Iris pigment epithelial cell (primary cell): ENCODE measurements around the gene C1orf116.

Source experiments
- DNase-seq: peaks from one replicate; pipeline ENCODE4 v3.0.0-alpha.2; 2011; ENCODE audit warnings: low read depth

C1orf116 gene

GRCh38 chr1:207019661-207020060 is 12.9 kb downstream of the C1orf116 start:
- no peak for DNase-seq

GRCh38 chr1:207019161-207019560 is 13.4 kb downstream of the C1orf116 start:
- DNase-seq: no peak

- DNase-seq: no peak
These were observed 13.8 kb downstream of the C1orf116 start for GRCh38 chr1:207018707-207019106.

GRCh38 chr1:207017615-207018559 is 14.7 kb downstream of the C1orf116 start:
- DNase-seq: no peak

- DNase-seq: no peak
These were observed 16.8 kb downstream of the C1orf116 start for GRCh38 chr1:207015791-207016190.

- no peak for DNase-seq
These were observed 17.8 kb downstream of the C1orf116 start for GRCh38 chr1:207014728-207015127.

GRCh38 chr1:207013321-207014085 is 19.1 kb downstream of the C1orf116 start:
- no peak for DNase-seq

- DNase-seq: no peak
These were observed 21.8 kb downstream of the C1orf116 start for GRCh38 chr1:207010726-207011125.

GRCh38 chr1:207009945-207010344 is 22.6 kb downstream of the C1orf116 start:
- no peak for DNase-seq

- no peak for DNase-seq
These were observed 23.2 kb downstream of the C1orf116 start for GRCh38 chr1:207009182-207009850.

- peak; percentile 77 for DNase-seq
These were observed 25.1 kb downstream of the C1orf116 start for GRCh38 chr1:207007352-207008033.

- no peak for DNase-seq
These were observed 25.6 kb downstream of the C1orf116 start for GRCh38 chr1:207006914-207007313.

- DNase-seq: no peak
These were observed 26.5 kb downstream of the C1orf116 start for GRCh38 chr1:207006083-207006482.

GRCh38 chr1:207004931-207005830 is 27.4 kb downstream of the C1orf116 start:
- DNase-seq: peak; percentile 66

- no peak for DNase-seq
These were observed 29.3 kb downstream of the C1orf116 start for GRCh38 chr1:207003210-207003609.

- peak; percentile 15 for DNase-seq
These were observed 29.8 kb downstream of the C1orf116 start for GRCh38 chr1:207002724-207003146.

- no peak for DNase-seq
These were observed 30.9 kb downstream of the C1orf116 start for GRCh38 chr1:207001492-207002245.

GRCh38 chr1:207000651-207001291 is 31.8 kb downstream of the C1orf116 start:
- DNase-seq: no peak

GRCh38 chr1:206998816-206999215 is 33.7 kb downstream of the C1orf116 start:
- no peak for DNase-seq
